GM21528 (cell line): ENCODE data around the gene APOC1.
A peak's percentile ranks its signal among the peaks of the same experiment; 100 is the strongest.

Experiments
- ATAC-seq: cut with Tn5 transposase; IDR thresholded peaks from one replicate; pipeline ENCODE4 v1.9.1; 2021; ENCODE audit warnings: mild to moderate bottlenecking, moderate library complexity; ENCODE audit not compliant: unreplicated experiment, low FRiP score

APOC1 gene

DNA sequence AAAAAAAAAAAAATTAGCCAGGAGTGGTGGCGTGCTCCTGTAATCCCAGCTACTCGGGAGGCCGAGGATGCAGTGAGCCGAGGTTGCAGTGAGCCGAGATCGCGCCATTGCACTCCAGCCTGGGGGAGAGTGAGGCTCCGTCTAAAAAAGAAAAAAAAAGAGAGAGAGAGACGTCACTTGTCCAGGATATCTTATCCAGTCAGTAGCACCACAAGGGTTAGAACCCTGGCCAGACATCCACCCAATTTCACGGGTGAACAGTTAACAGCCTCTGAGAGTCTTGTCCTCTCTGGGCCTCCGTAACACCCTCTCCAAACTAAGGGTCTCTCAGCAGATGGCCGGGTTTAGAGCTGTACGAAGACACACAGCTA is 39.9 kb downstream of the APOC1 start:
- peak; percentile 3 for ATAC-seq

DNA sequence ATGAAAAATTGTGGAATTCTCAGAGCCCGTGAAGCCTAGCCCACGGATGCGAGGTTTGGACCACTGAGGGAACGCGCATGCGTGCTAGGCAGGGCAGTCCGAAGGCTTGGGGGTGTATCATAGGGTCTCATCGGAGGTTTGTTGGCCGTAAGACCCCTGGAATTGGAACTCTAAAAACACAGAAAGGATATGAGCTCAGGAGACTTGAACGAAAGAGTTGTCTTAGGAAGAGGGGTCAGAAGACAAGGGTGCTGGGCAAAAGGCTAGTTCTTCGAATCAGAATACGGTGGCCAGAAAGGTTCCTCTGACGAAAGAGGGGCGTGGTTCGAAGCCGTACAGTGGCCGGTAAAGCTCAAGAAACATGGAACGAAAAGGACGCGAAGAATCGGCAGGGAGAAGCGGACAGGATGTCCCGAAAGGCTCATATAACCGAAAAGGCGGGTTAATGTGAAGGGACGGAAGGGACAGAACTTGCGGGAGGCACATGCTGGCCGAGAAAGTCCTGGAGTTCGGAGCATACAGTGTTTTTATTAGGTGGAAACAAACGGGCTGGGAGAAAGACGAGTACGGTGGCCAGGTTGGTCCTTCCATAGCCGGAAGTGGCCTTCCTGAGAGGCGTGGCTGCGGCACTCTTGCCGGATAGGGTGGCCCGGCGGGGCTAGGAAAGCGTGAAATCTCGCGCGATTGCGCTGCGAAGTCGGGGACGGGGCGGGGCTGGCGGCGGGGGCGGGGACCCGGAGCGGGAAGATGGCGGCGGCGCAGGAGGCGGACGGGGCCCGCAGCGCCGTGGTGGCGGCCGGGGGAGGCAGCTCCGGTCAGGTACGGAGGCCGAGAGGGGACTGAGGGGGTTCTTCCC is 40.5 kb downstream of the APOC1 start, which contains the start of gene CLPTM1:
CLPTM1 (plus strand) TSS at position 732 of the 856 bp plus-strand sequence; CDS start at position 748, 16 bp downstream.
- peak; percentile 72 for ATAC-seq

DNA sequence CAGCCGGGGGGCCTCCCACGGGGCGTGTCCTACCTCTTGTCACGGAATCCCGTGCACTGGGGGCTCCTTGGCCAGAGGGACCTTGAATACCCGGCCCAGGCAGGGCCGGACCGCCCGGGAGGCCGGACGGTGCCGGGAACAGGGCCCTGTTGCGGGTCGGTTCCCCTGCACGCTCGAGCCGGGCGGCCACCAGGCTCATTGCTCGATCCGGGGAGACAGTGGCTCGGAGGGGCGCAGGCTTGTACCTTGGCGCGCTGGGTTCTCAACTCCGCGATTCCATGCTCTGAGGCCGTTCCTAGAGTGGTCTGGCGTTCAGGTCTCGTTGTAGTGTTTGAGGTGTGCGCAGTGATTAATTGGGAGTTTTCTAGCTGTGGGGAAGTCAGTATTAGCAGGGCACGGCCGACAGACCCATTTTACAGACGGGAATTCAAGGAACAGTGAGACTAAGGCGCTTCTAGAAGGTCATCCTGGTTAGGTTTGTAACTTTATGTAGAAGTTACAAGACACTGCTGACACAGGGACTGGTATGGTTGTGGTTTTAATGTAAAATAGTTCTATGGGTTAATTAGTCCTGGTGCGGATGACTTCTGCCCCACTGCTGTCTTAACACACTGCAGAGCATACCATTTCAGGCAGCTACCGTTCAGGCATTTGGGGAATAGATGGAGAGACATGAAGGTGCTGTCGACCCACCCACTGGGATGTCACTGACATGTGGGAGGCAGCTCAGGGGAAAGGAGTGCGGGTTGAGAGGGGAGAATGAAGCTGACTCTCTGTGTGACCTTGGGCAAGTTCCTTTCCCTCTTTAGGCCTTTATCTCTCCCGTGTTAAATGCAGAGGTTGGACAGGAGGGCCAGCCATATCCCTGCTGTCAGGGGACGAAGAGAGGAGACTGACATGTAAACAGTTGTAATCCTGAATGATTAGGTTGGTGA is 41.4 kb downstream of the APOC1 start:
- ATAC-seq, result peak; percentile 13

DNA sequence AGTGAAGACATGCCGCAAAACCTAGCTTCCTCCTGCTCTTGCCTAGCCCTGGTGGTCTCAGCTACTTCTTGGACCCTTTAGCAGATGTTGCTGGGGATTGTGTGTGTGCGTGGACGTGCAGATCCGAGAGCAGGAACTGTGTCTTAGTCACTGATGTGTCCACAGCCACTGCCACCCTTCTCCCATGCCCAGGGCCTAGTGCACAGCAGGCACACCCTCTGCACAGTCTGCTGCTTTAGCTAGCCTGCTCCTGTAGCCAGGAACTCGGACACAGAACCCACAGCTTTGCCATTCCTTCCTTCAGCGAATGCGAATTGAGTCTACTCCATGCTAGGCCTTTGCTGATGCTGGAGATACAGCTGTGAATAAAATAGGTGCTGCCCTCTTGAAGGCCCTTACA is 43.1 kb downstream of the APOC1 start:
- no peak for ATAC-seq

DNA sequence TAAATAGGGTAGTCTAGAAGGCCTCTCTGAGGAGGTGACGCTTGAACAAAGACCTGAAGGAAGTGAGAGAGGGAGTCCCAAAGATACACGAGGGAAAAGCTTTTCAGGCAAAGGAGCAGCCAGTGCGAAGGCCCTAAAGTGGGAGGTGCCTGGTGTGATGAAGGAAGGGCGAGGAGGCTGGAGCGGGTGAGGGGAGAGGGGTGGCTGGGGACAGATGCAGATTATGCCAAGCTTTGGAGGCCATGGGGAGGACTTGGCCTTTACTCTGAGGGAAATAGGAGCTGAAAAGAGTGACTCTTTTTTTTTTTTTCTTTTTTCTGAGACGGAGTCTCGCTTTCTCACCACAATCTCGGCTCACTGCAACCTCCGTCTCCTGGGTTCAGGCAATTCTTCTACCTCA is 43.7 kb downstream of the APOC1 start:
- ATAC-seq, result no peak

DNA sequence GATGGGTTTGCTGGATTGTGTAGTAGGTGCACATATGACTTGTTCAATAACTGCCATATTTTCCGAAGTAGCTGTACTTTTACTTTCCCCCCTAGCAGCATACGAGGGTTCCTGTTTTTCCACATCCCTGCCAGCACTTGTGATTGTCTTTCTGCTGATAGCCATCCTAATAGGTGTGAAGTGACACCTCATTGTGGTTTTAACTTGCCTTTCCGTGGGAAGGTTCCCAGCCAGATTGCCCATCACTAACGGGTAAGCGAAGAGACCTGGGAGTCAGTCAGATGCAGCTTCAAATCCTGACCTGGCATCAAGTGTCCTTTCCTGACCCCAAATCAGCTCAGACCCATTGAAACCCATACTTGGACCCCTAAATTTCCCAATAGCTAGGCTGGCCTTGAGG is 45.3 kb downstream of the APOC1 start:
- no peak for ATAC-seq

DNA sequence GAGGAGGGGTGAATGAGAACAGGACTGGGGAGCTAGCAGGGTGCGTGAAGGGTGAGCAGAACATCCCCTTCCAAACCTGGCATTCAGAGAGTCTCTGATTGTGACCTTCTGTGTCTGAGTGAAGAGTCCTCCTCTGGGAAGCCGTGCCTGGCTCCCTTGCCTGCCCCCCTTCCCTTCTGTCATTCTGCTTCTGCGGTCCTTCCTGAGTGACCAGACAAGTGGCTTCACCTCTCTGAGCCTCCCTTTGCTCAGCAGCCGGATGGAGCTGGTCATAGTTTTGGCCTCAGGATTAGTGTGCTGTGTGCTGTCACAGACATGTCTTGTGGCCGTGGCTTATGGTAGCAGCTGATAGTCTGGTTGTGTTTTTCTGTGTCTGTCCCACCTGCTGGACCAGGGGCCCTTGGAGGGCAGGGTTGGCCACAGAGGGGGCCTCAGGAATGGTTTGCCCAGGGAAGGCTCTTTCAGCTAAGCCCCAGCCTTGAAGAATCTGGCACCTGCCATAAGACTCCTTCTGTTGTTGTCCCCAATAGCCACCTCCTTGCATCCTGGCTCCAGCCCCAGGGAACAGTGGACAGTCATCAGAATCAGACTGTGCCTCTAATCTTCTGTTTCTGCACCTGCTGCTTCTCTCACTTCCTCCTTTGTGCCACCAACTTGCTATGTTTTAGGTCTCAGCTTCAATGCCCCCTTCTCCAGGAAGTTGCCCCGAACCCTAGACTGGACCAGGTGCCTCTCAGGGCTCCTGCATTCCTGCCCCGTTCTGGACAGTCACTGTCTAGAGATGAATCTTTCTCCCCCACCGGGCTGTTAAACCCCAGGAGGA is 46.7 kb downstream of the APOC1 start:
- ATAC-seq, result no peak

DNA sequence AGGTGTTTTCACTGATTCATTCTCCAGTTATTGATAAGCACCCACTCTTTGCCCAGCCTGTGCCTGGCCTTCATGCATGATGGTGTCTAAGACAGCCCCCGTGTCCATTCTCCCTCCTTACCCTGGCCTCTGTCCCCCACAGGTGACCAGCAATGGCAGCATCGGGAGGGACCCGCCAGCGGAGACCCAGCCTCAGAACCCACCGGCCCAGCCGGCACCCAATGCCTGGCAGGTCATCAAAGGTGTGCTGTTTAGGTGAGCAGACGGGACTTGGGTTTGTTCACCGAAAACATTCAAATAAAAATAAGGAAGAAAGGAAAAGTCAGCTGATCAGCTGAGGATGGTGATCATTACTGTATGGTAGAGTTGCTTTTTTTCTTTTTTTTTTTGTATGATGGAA is 47.4 kb downstream of the APOC1 start:
- ATAC-seq, result no peak

DNA sequence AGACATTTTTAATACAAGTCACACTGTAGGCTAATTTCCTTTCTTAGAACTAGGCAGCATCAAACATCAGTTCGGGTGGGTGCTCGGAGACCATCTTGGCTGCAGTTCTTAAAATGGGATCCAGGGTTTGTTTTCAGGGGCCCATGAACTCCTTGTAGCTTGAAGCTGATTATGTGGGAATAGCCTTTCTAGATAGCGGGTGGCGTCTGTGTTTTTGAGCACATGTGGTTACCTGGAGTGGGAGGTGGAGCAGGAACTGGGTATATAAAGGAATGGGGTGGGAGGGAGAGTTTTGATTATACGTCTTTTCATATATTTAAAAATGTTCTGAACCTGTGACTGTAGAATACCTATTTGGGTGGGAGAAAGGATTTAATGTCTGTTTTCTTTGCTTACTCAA is 53.7 kb downstream of the APOC1 start:
- no peak for ATAC-seq

DNA sequence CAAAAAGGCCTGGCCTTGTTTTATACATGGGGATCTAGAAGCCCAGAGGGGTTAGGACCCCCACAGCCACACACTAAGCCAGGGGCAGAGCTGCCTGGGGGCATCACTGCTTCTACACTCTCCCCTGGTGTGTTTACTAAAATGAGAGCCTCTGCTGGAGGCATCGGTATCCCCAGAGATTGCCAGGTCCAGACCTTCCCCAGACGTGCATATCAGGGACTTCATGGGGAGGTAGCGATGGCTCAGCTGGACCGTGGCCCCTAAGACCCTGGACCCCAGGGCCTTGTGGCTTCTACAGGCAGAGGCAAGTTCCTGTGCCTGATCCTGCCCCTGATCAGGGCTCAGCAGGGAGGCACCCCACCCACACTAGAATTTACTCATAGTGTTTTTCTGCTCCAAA is 54.3 kb downstream of the APOC1 start:
- ATAC-seq, result no peak
